HepG2 (cell line): ENCODE data around the gene GPS2. TPM values are rescaled to one million over a fixed set of nuclear protein-coding genes. Genes with fewer than 3 reads are reported as not detected.

Source experiments
- CBFB ChIP-seq: sonication (generic); formaldehyde crosslinking; IDR thresholded peaks from 2 replicates; pipeline ENCODE4 v1.4.0; 2020; ENCODE audit warnings: missing genetic modification reagents
- ERF ChIP-seq: IDR thresholded peaks from 2 replicates; pipeline ENCODE4 v1.6.1; 2018; ENCODE audit warnings: missing biosample characterization, missing genetic modification reagents
- FOXJ3 ChIP-seq: sonication (generic); formaldehyde crosslinking; IDR thresholded peaks from 2 replicates; pipeline ENCODE4 v1.4.0; 2020; ENCODE audit warnings: missing genetic modification reagents, mild to moderate bottlenecking, borderline replicate concordance
- GLI4 ChIP-seq: sonication (generic); formaldehyde crosslinking; IDR thresholded peaks from 2 replicates; pipeline ENCODE4 v1.5.1; 2020; ENCODE audit warnings: missing genetic modification reagents, mild to moderate bottlenecking, moderate library complexity, borderline replicate concordance
- HINFP ChIP-seq: sonication (generic); formaldehyde crosslinking; IDR thresholded peaks from 2 replicates; pipeline ENCODE4 v1.4.0; 2020; ENCODE audit warnings: low read depth, mild to moderate bottlenecking, missing genetic modification reagents
- RAD21 ChIP-seq: fragments of 450-650 bp; formaldehyde crosslinking; IDR thresholded peaks from 2 replicates; pipeline ENCODE4 v1.5.0; 2020; ENCODE audit warnings: mild to moderate bottlenecking
- RNF219 ChIP-seq: sonication (generic); formaldehyde crosslinking; IDR thresholded peaks from 2 replicates; pipeline ENCODE4 v1.5.0; 2020; ENCODE audit warnings: mild to moderate bottlenecking, missing genetic modification reagents
- SIX4 ChIP-seq: sonication (generic); formaldehyde crosslinking; IDR thresholded peaks from 2 replicates; pipeline ENCODE4 v1.4.0; 2020; ENCODE audit warnings: missing genetic modification reagents
- TARDBP ChIP-seq: sonication (generic); formaldehyde crosslinking; IDR thresholded peaks from 2 replicates; pipeline ENCODE4 v1.8.0; 2022; ENCODE audit warnings: mild to moderate bottlenecking, missing genetic modification reagents
- TFAP4 ChIP-seq: sonication (generic); IDR thresholded peaks from 2 replicates; pipeline ENCODE4 v1.6.1; 2016; ENCODE audit warnings: low read depth, borderline replicate concordance
- TFE3 ChIP-seq: IDR thresholded peaks from 2 replicates; pipeline ENCODE4 v1.6.1; 2016
- USF2 ChIP-seq, 2 experiments: sonication (generic) in 1 of 2; formaldehyde crosslinking in 1 of 2; IDR thresholded peaks; 2 replicates each; pipeline versions ENCODE4 v1.5.1 to v1.6.1; 2011 to 2020; ENCODE audit warnings: borderline replicate concordance in 1 of 2, low read depth in 1 of 2, low read length in 1 of 2, mild to moderate bottlenecking in 1 of 2, missing genetic modification reagents in 1 of 2, moderate library complexity in 1 of 2
- ZBTB21 ChIP-seq: sonication (generic); formaldehyde crosslinking; IDR thresholded peaks from 2 replicates; pipeline ENCODE4 v1.4.0; 2020; ENCODE audit warnings: missing genetic modification reagents
- ZFP41 ChIP-seq: sonication (generic); formaldehyde crosslinking; IDR thresholded peaks from 2 replicates; pipeline ENCODE4 v1.4.0; 2020; ENCODE audit warnings: mild to moderate bottlenecking, missing genetic modification reagents, borderline replicate concordance
- ZFP62 ChIP-seq: sonication (generic); formaldehyde crosslinking; IDR thresholded peaks from 2 replicates; pipeline ENCODE4 v1.4.0; 2020; ENCODE audit warnings: missing genetic modification reagents
- ZNF160 ChIP-seq: sonication (generic); formaldehyde crosslinking; IDR thresholded peaks from 2 replicates; pipeline ENCODE4 v1.8.0; 2022; ENCODE audit warnings: mild to moderate bottlenecking, inconsistent platforms, missing genetic modification reagents
- ZNF205 ChIP-seq: IDR thresholded peaks from 2 replicates; pipeline ENCODE4 v1.6.1; 2018; ENCODE audit warnings: missing biosample characterization, missing genetic modification reagents
- ZNF30 ChIP-seq: sonication (generic); formaldehyde crosslinking; IDR thresholded peaks from 2 replicates; pipeline ENCODE4 v1.5.0; 2020; ENCODE audit warnings: mild to moderate bottlenecking, missing genetic modification reagents
- ZNF441 ChIP-seq: sonication (generic); formaldehyde crosslinking; IDR thresholded peaks from 2 replicates; pipeline ENCODE4 v1.7.0; 2021; ENCODE audit warnings: missing genetic modification reagents, borderline replicate concordance
- ZNF468 ChIP-seq: sonication (generic); formaldehyde crosslinking; IDR thresholded peaks from 2 replicates; pipeline ENCODE4 v1.8.0; 2022; ENCODE audit warnings: mild to moderate bottlenecking, moderate library complexity, missing genetic modification reagents
- ZNF678 ChIP-seq: sonication (generic); formaldehyde crosslinking; IDR thresholded peaks from 2 replicates; pipeline ENCODE4 v1.4.0; 2020; ENCODE audit warnings: mild to moderate bottlenecking, missing genetic modification reagents
- ZSCAN9 ChIP-seq: IDR thresholded peaks from 2 replicates; pipeline ENCODE4 v1.6.1; 2016; ENCODE audit warnings: borderline replicate concordance
- polyA plus RNA-seq, 8 experiments: library from polyadenylated mRNA; depleted of rRNA in 3 of 8; stranded (reverse) in 7 of 8; unstranded in 1 of 8; fragments of >200 nt; fragmentation: Illumina TruSeq in 4 of 8; extraction: Trizol in 4 of 8; gene quantifications; 2 replicates each; pipeline versions ENCODE4 v1.2.1 to v1.2.3, GENCODE V29; 2011 to 2016; ENCODE audit warnings: low read depth in 4 of 8, missing spikeins in 1 of 8, mixed read lengths in 1 of 8; ENCODE audit not compliant: insufficient read depth in 1 of 8
- total RNA-seq, 5 experiments: library from RNA; depleted of rRNA; stranded (reverse); fragments of >200 nt; fragmentation: Illumina TruSeq; extraction: Trizol; gene quantifications; 2 replicates each; pipeline ENCODE4 v1.2.3, GENCODE V29; 2016; ENCODE audit warnings: low read depth in 1 of 5

The GPS2 gene
- total and polyA plus RNA-seq, 2 of the 13 experiments (the other 11 are each of a cell fraction or from before 2014, with no cell fraction given) = 58.0 to 59.4 TPM

GRCh38 chr17:7296189-7296861 lies 18.8 kb downstream of the GPS2 start (continued):
- no peak for TF ChIP-seq FOXJ3 (CRISPR knock-in tag)
- peak; percentile 51; the same call in 1 of the 2 replicates for TF ChIP-seq ZSCAN9
- peak; percentile 59 for TF ChIP-seq USF2 (IDR thresholded peaks at IDR 0.05; ENCODE audit: low read depth, low read length)
- no peak for TF ChIP-seq USF2 (CRISPR knock-in tag; IDR thresholded peaks at IDR 0.05; ENCODE audit: borderline replicate concordance)
- no peak for TF ChIP-seq ZNF30 (CRISPR knock-in tag)
- TF ChIP-seq TARDBP (CRISPR knock-in tag) = peak; percentile 38; the same call in 1 of the 2 replicates
- no peak for TF ChIP-seq ZFP41 (CRISPR knock-in tag)
- no peak for TF ChIP-seq ZNF160 (CRISPR knock-in tag)
- TF ChIP-seq ZFP62 (CRISPR knock-in tag) = no peak
- no peak for TF ChIP-seq ZNF441 (CRISPR knock-in tag)
- TF ChIP-seq GLI4 = no peak
- no peak for TF ChIP-seq SIX4 (CRISPR knock-in tag)
- peak; percentile 77; the same call in 1 of the 2 replicates for TF ChIP-seq TFAP4
- TF ChIP-seq RAD21 (CRISPR knock-in tag) = peak; percentile 99
- peak; percentile 79; the same call in 1 of the 2 replicates for TF ChIP-seq CBFB
- 0 out of 2 replicates have a peak, but pooled peaks have one; percentile 69 for TF ChIP-seq HINFP (CRISPR knock-in tag)
- peak; percentile 73 for TF ChIP-seq ERF (CRISPR knock-in tag)
- no peak for TF ChIP-seq ZBTB21 (CRISPR knock-in tag)
- 0 out of 2 replicates have a peak, but pooled peaks have one; percentile 30 for TF ChIP-seq ZNF468 (CRISPR knock-in tag)
- TF ChIP-seq RNF219 (CRISPR knock-in tag) = no peak
- TF ChIP-seq ZNF205 (CRISPR knock-in tag) = peak; percentile 60; the same call in 1 of the 2 replicates
- TF ChIP-seq ZNF678 (CRISPR knock-in tag) = no peak
- peak; percentile 30; the same call in 1 of the 2 replicates for TF ChIP-seq TFE3
